ENCODE data around the gene WDR86. TPM values are rescaled to one million over a fixed set of nuclear protein-coding genes. Genes with fewer than 3 reads are reported as not detected.

WDR86 gene
- total RNA-seq, 1 experiment from 2014 or later = not detected

- Histone ChIP-seq H3K9me2 (ENCODE audit: insufficient read depth) (no peaks in the 10 kb centered on the region), H2AFZ (ENCODE audit: low read depth, low read length, poor library complexity, severe bottlenecking) (no peak overlapping the region), H3K9me3 (ENCODE audit: control insufficient read depth in 1 of 2, insufficient read depth in 1 of 2, low read depth in 1 of 2, low read length in 2 of 2) (no peaks in the 10 kb centered on the region), H4K20me1 (ENCODE audit: insufficient read depth) (no peaks in the 10 kb centered on the region), H3K36me3 (ENCODE audit: control insufficient read depth in 1 of 2, insufficient read depth in 2 of 2, low read length in 2 of 2) (no peaks in the 10 kb centered on the region; a peak in 1 of 4 replicates), H3K4me1 (ENCODE audit: control insufficient read depth in 1 of 2, insufficient read depth in 2 of 2, low read length in 2 of 2) (no peaks in the 10 kb centered on the region; a peak in 1 of 4 replicates), H3K79me2 (ENCODE audit: insufficient read depth, low read length) (no peaks in the 10 kb centered on the region), H3K27me3 (ENCODE audit: insufficient read depth, low read length) (no peaks in the 10 kb centered on the region), H3K4me3 (replicated peaks in 1 of 2; ENCODE audit: low read depth in 1 of 2, low read length in 2 of 2) (no peak overlapping the region), H3K9ac (ENCODE audit: low read length) (no peak overlapping the region), H3K4me2 (ENCODE audit: low read length) (no peak overlapping the region), H3K27ac (ENCODE audit: low read depth, low read length) (no peak overlapping the region)
- ATAC-seq (no peak), DNase-seq (ENCODE audit: low read depth, low spot score) (no peak)
- BruUV-seq (replicated peaks) = no TSS peak
- ChIA-PET RAD21 (ENCODE audit: low non-redundant PET in 1 of 2, low total read pairs in 2 of 2, uncharacterized antibody in 2 of 2, unreplicated experiment in 2 of 2) (no interaction called here), POLR2A (no interaction called here), CTCF (no interaction called here)
- intact Hi-C loops (cut with micrococcal nuclease) = no loop called here
- TF ChIP-seq ZBTB33 (IDR thresholded peaks at IDR 0.05; ENCODE audit: extremely low read depth, insufficient replicate concordance, low read length) (no peak), FOSL1 (IDR thresholded peaks at IDR 0.05; ENCODE audit: low read depth) (no peak), RAD21 (IDR thresholded peaks at IDR 0.05; ENCODE audit: low read depth) (no peak), EGR1 (IDR thresholded peaks at IDR 0.05; ENCODE audit: low read depth) (no peak), CEBPB (IDR thresholded peaks at IDR 0.05; ENCODE audit: low read depth) (no peak), REST (IDR thresholded peaks at IDR 0.05; ENCODE audit: low read depth) (no peak), JUND (IDR thresholded peaks at IDR 0.05) (no peak), EZH2phosphoT487 (IDR thresholded peaks at IDR 0.05; ENCODE audit: borderline replicate concordance) (no peak), CTCF (IDR thresholded peaks at IDR 0.05 in 2 of 3, conservative IDR thresholded peaks at IDR 0.05 in 1 of 3; ENCODE audit: borderline replicate concordance in 1 of 3, insufficient read depth in 1 of 3, low read depth in 2 of 3, low read length in 2 of 3) (no peak), SP1 (IDR thresholded peaks at IDR 0.05; ENCODE audit: low read depth) (no peak), SIN3A (IDR thresholded peaks at IDR 0.05; ENCODE audit: low read depth) (no peak), ELF1 (IDR thresholded peaks at IDR 0.05; ENCODE audit: borderline replicate concordance, low read depth) (no peak), EZH2 (IDR thresholded peaks at IDR 0.05) (no peak), POLR2AphosphoS5 (IDR thresholded peaks at IDR 0.05; ENCODE audit: low read depth, low read length) (no peak), SRF (IDR thresholded peaks at IDR 0.05; ENCODE audit: low read depth) (no peak), MAX (IDR thresholded peaks at IDR 0.05) (no peak), CBX3 (IDR thresholded peaks at IDR 0.05; ENCODE audit: low read depth) (no peak)
Observed at GRCh38 chr7:151379193-151379520, 30.7 kb downstream of the WDR86 start.

Data from HCT116 (cell line).